ENCODE data around the gene DLG2. TPM values are rescaled to one million over a fixed set of nuclear protein-coding genes. Genes with fewer than 3 reads are reported as not detected.

DLG2 gene
- total RNA-seq, 1 donor from 2014 or later: 1.8 TPM

- no peak overlapping the region for H3K4me2 ChIP-seq (ENCODE audit: low read length)
- H3K9me3 Mint-ChIP-seq (ENCODE audit: unreplicated experiment): no peaks in the 10 kb centered on the region
- H3K27me3 ChIP-seq (ENCODE audit: insufficient read depth, low read length): no peaks in the 10 kb centered on the region
- no peaks in the 10 kb centered on the region for H3K27me3 Mint-ChIP-seq (ENCODE audit: low read depth, unreplicated experiment)
- TF ChIP-seq EZH2 (IDR thresholded peaks at IDR 0.05; ENCODE audit: insufficient read depth, low read length) (no peak), CTCF (IDR thresholded peaks at IDR 0.05; ENCODE audit: insufficient read depth, low read depth, low read length) (no peak)
- H3K79me2 ChIP-seq (ENCODE audit: insufficient read depth, low read length): no peaks in the 10 kb centered on the region
- H3K27ac Mint-ChIP-seq (ENCODE audit: unreplicated experiment): no peak overlapping the region
- H3K9ac ChIP-seq (ENCODE audit: low read length): no peak overlapping the region
- H3K4me3 ChIP-seq (ENCODE audit: insufficient read depth, low read depth, low read length): no peak overlapping the region
- no peaks in the 10 kb centered on the region for H3K36me3 Mint-ChIP-seq (ENCODE audit: low read depth, unreplicated experiment)
- no peaks in the 10 kb centered on the region for H4K20me1 ChIP-seq (ENCODE audit: insufficient read depth, low read length)
- H3K9me3 ChIP-seq (ENCODE audit: insufficient read depth, low read depth, low read length): no peaks in the 10 kb centered on the region
- no peak overlapping the region for H3K27ac ChIP-seq (ENCODE audit: low read depth, low read length)
- no peaks in the 10 kb centered on the region for H3K36me3 ChIP-seq (ENCODE audit: insufficient read depth, low read length)
- FAIRE-seq (no peak), DNase-seq (ENCODE audit: low read depth) (no peak)
- H3K4me1 Mint-ChIP-seq (ENCODE audit: low read depth, unreplicated experiment): peaks cover 5% of the 10 kb centered on the region
- H3K4me3 Mint-ChIP-seq (ENCODE audit: unreplicated experiment): no peak overlapping the region
- no peak overlapping the region for H2AFZ ChIP-seq (ENCODE audit: low read depth, low read length)
- no peaks in the 10 kb centered on the region for H3K4me1 ChIP-seq (ENCODE audit: insufficient read depth, low read length)
Observed at GRCh38 chr11:85295694-85296271, 331.4 kb downstream of the DLG2 start.

- no peaks in the 10 kb centered on the region for H3K27me3 Mint-ChIP-seq (ENCODE audit: low read depth, unreplicated experiment)
- no peak overlapping the region for H3K27ac ChIP-seq (ENCODE audit: low read depth, low read length)
Observed at GRCh38 chr11:85281550-85281949, 345.6 kb downstream of the DLG2 start.

More at GRCh38 chr11:85281550-85281949, 345.6 kb downstream of the DLG2 start:
- H3K79me2 ChIP-seq (ENCODE audit: insufficient read depth, low read length): no peaks in the 10 kb centered on the region
- DNase-seq (ENCODE audit: low read depth) (no peak), FAIRE-seq (no peak)
- Mint-ChIP-seq H3K36me3 (ENCODE audit: low read depth, unreplicated experiment) (no peaks in the 10 kb centered on the region), H3K27ac (ENCODE audit: unreplicated experiment) (no peak overlapping the region), H3K4me1 (ENCODE audit: low read depth, unreplicated experiment) (no peaks in the 10 kb centered on the region), H3K9me3 (ENCODE audit: unreplicated experiment) (no peaks in the 10 kb centered on the region), H3K4me3 (ENCODE audit: unreplicated experiment) (no peak overlapping the region)
- H3K4me3 ChIP-seq (ENCODE audit: insufficient read depth, low read depth, low read length): no peak overlapping the region
- H4K20me1 ChIP-seq (ENCODE audit: insufficient read depth, low read length): no peaks in the 10 kb centered on the region
- H3K4me2 ChIP-seq (ENCODE audit: low read length): no peak overlapping the region
- H3K9me3 ChIP-seq (ENCODE audit: insufficient read depth, low read depth, low read length): no peaks in the 10 kb centered on the region
- no peaks in the 10 kb centered on the region for H3K27me3 ChIP-seq (ENCODE audit: insufficient read depth, low read length)
- TF ChIP-seq CTCF (IDR thresholded peaks at IDR 0.05; ENCODE audit: insufficient read depth, low read depth, low read length): no peak
- no peak for TF ChIP-seq EZH2 (IDR thresholded peaks at IDR 0.05; ENCODE audit: insufficient read depth, low read length)
- H3K4me1 ChIP-seq (ENCODE audit: insufficient read depth, low read length): no peaks in the 10 kb centered on the region
- H3K9ac ChIP-seq (ENCODE audit: low read length): no peak overlapping the region
- no peaks in the 10 kb centered on the region for H3K36me3 ChIP-seq (ENCODE audit: insufficient read depth, low read length)
- H2AFZ ChIP-seq (ENCODE audit: low read depth, low read length): no peak overlapping the region
